ENCODE results near the gene LAPTM5. TPM values are rescaled to one million over a fixed set of nuclear protein-coding genes. Genes with fewer than 3 reads are reported as not detected.

LAPTM5 gene
- total RNA-seq, 2 experiments from 2014 or later: 174 to 214 TPM

DNA sequence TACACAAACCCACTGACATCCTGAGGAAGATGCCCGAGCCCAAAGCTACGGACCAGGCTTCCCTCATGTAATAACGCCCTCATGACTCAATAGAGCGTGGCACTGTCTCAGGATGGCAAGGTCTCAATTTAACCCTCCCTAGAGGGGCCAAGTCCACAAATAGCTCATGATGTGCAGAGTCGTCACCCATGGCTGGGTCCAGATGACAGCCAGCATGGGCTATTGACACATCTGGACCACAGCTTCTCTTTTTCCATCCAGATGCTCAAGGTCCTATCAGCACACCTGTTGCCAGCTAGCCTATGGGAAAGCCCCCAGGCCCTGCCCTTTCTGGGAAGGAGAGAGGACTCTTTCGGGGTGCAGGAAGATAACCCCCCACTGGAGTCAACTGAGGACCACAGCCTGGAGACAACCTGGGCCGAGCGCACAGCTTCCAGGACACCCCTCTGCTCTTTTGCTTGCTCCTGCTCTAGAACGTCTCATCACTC is 2.8 kb downstream of the LAPTM5 start:
- ChIA-PET CTCF (interaction anchor here (0.6 to 12.9 kb wide), 5 partner anchors 12 to 53 kb away, joined by 4 to 158 read pairs (median 13); no protein-coding TSS in a partner anchor), POLR2A (interaction anchor here (0.7 to 1.7 kb wide), 3 partner anchors 11 to 27 kb away, joined by 3 to 13 read pairs (median 8); no protein-coding TSS in a partner anchor)
- Mint-ChIP-seq H3K27ac (peak overlapping the region; percentile 88), H3K36me3 (ENCODE audit: low read depth) (peaks cover 31% of the 10 kb centered on the region), H3K9me3 (ENCODE audit: low read depth) (no peaks in the 10 kb centered on the region), H3K27me3 (no peaks in the 10 kb centered on the region), H3K4me1 (peaks cover 80% of the 10 kb centered on the region), H3K4me3 (peak overlapping the region; percentile 92)
- peak; percentile 66 for DNase-seq
- peak; percentile 25 for ATAC-seq
- intact Hi-C loops (cut with DNase I, micrococcal nuclease): loop anchor here (10.0 kb wide), 2 partner anchors 310 to 1180 kb away; partner anchors contain the start of genes PTP4A2 (in 1 of the 2) and PUM1 (in 1 of the 2)

GRCh38 chr1:30753660-30754123 is 3.9 kb downstream of the LAPTM5 start:
- Mint-ChIP-seq H3K4me3 (peak overlapping the region; percentile 92), H3K9me3 (ENCODE audit: low read depth) (no peaks in the 10 kb centered on the region), H3K27ac (peak overlapping the region; percentile 88), H3K4me1 (peaks cover 80% of the 10 kb centered on the region), H3K27me3 (no peaks in the 10 kb centered on the region), H3K36me3 (ENCODE audit: low read depth) (peaks cover 38% of the 10 kb centered on the region)
- no peak for ATAC-seq
- intact Hi-C loops (cut with DNase I, micrococcal nuclease): loop anchor here (10.0 kb wide), 2 partner anchors 311 to 1181 kb away; partner anchors contain the start of genes PTP4A2 (in 1 of the 2) and PUM1 (in 1 of the 2)
- POLR2A ChIA-PET: interaction anchor here (1.6 kb wide), 1 partner anchor 10 kb away, joined by 13 read pairs; no protein-coding TSS in a partner anchor
- no peak for DNase-seq
- CTCF ChIA-PET: interaction anchor here (1.2 to 12.9 kb wide), 4 partner anchors 11 to 34 kb away, joined by 4 to 158 read pairs (median 20); no protein-coding TSS in a partner anchor

- CTCF ChIA-PET: interaction anchor here (2.5 to 12.9 kb wide), 3 partner anchors 10 to 34 kb away, joined by 13 to 158 read pairs (median 27); no protein-coding TSS in a partner anchor
- Mint-ChIP-seq H3K4me3 (peak overlapping the region; percentile 92), H3K36me3 (ENCODE audit: low read depth) (peaks cover 39% of the 10 kb centered on the region), H3K27me3 (no peaks in the 10 kb centered on the region), H3K27ac (peak overlapping the region; percentile 99), H3K9me3 (ENCODE audit: low read depth) (no peaks in the 10 kb centered on the region), H3K4me1 (peaks cover 80% of the 10 kb centered on the region)
- intact Hi-C loops (cut with DNase I, micrococcal nuclease): loop anchor here (10.0 kb wide), 2 partner anchors 312 to 1182 kb away; partner anchors contain the start of genes PTP4A2 (in 1 of the 2) and PUM1 (in 1 of the 2)
- POLR2A ChIA-PET: interaction anchor here (0.7 to 1.6 kb wide), 2 partner anchors 9 to 1035 kb away, joined by 3 to 13 read pairs; no protein-coding TSS in a partner anchor
- no peak for DNase-seq
- ATAC-seq: no peak
Observed at GRCh38 chr1:30753118-30753517, 4.5 kb downstream of the LAPTM5 start.

DNA sequence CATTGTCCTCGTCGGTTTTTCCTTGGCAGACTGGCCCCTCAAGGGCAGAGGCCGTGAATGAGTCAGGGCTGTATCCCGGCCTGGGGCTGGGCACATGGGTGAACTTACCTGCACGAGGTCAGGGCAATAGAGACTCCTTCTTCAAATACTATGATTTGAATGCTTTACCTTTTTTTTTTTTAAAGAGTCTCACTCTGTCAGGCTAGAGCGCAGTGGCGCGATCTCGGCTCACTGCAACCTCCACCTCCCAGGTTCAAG is 5.0 kb downstream of the LAPTM5 start:
- intact Hi-C loops (cut with DNase I, micrococcal nuclease): loop anchor here (10.0 kb wide), 2 partner anchors 312 to 1182 kb away; partner anchors contain the start of genes PTP4A2 (in 1 of the 2) and PUM1 (in 1 of the 2)
- Mint-ChIP-seq H3K4me3 (peak overlapping the region; percentile 92), H3K36me3 (ENCODE audit: low read depth) (peaks cover 43% of the 10 kb centered on the region), H3K27me3 (no peaks in the 10 kb centered on the region), H3K9me3 (ENCODE audit: low read depth) (no peaks in the 10 kb centered on the region), H3K27ac (peak overlapping the region; percentile 99), H3K4me1 (peaks cover 82% of the 10 kb centered on the region)
- no peak for DNase-seq
- no peak for ATAC-seq
- CTCF ChIA-PET: interaction anchor here (1.4 to 12.9 kb wide), 3 partner anchors 9 to 28 kb away, joined by 4 to 158 read pairs (median 27); no protein-coding TSS in a partner anchor
- POLR2A ChIA-PET: interaction anchor here (0.7 kb wide), 1 partner anchor 1036 kb away, joined by 3 read pairs; no protein-coding TSS in a partner anchor

GRCh38 chr1:30751830-30752650 is 5.5 kb downstream of the LAPTM5 start:
- H3K27me3 Mint-ChIP-seq: no peaks in the 10 kb centered on the region
- H3K4me3 Mint-ChIP-seq: peak overlapping the region; percentile 92
- no peak for ATAC-seq
- peaks cover 87% of the 10 kb centered on the region for H3K4me1 Mint-ChIP-seq
- intact Hi-C loops (cut with DNase I, micrococcal nuclease): loop anchor here (10.0 kb wide), 2 partner anchors 313 to 1183 kb away; partner anchors contain the start of genes PTP4A2 (in 1 of the 2) and PUM1 (in 1 of the 2)
- no peak for DNase-seq
- ChIA-PET POLR2A (interaction anchor here (0.7 to 0.8 kb wide), 2 partner anchors 9 to 545 kb away, joined by 3 read pairs; partner anchors contain the start of genes SNRNP40 and ZCCHC17), CTCF (interaction anchor here (1.0 to 12.9 kb wide), 4 partner anchors 9 to 33 kb away, joined by 3 to 158 read pairs (median 4); no protein-coding TSS in a partner anchor)
- H3K36me3 Mint-ChIP-seq (ENCODE audit: low read depth): peaks cover 47% of the 10 kb centered on the region
- H3K9me3 Mint-ChIP-seq (ENCODE audit: low read depth): no peaks in the 10 kb centered on the region
- peak overlapping the region; percentile 99 for H3K27ac Mint-ChIP-seq

DNA sequence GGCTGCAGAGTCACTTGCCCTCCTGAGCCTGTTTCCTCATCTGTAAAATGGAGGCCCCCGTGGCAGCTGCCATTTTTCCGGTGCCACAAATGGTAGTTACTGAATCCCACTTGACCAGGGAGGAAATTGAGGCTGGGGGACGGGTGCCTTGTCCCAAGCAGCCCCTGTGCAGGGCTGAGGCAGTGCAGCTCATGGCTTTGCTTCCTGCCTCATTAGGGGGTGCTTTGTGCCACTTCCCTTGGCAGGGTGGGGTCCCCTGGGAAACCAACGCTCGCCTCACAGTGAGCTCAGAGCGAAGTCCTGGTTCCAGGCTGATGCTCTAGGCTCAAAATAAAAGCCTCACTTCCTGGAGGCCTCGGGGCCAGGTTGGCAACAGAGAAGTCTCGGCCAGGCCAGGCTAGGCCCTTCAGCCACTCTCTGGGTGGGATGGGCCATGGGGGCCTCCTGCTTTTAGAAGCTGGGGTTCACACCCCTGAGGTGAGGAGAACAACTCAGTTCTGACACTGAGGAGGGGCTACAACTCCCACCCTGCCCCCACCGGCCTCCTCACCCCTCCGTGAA is 6.8 kb downstream of the LAPTM5 start:
- DNase-seq (no peak), ATAC-seq (no peak)
- H3K9me3 Mint-ChIP-seq (ENCODE audit: low read depth): no peaks in the 10 kb centered on the region
- peaks cover 54% of the 10 kb centered on the region for H3K36me3 Mint-ChIP-seq (ENCODE audit: low read depth)
- peak overlapping the region; percentile 99 for H3K27ac Mint-ChIP-seq
- H3K4me1 Mint-ChIP-seq: peaks cover 96% of the 10 kb centered on the region
- H3K4me3 Mint-ChIP-seq: peak overlapping the region; percentile 71
- ChIA-PET POLR2A (interaction anchor here (0.8 kb wide), 1 partner anchor 10 kb away, joined by 3 read pairs; no protein-coding TSS in a partner anchor), CTCF (interaction anchor here (0.9 to 2.2 kb wide), 5 partner anchors 10 to 35 kb away, joined by 3 to 22 read pairs (median 4); no protein-coding TSS in a partner anchor)
- no peaks in the 10 kb centered on the region for H3K27me3 Mint-ChIP-seq
- intact Hi-C loops (cut with DNase I, micrococcal nuclease): loop anchor here (10.0 kb wide), 2 partner anchors 314 to 1184 kb away; partner anchors contain the start of genes PTP4A2 (in 1 of the 2) and PUM1 (in 1 of the 2)

DNA sequence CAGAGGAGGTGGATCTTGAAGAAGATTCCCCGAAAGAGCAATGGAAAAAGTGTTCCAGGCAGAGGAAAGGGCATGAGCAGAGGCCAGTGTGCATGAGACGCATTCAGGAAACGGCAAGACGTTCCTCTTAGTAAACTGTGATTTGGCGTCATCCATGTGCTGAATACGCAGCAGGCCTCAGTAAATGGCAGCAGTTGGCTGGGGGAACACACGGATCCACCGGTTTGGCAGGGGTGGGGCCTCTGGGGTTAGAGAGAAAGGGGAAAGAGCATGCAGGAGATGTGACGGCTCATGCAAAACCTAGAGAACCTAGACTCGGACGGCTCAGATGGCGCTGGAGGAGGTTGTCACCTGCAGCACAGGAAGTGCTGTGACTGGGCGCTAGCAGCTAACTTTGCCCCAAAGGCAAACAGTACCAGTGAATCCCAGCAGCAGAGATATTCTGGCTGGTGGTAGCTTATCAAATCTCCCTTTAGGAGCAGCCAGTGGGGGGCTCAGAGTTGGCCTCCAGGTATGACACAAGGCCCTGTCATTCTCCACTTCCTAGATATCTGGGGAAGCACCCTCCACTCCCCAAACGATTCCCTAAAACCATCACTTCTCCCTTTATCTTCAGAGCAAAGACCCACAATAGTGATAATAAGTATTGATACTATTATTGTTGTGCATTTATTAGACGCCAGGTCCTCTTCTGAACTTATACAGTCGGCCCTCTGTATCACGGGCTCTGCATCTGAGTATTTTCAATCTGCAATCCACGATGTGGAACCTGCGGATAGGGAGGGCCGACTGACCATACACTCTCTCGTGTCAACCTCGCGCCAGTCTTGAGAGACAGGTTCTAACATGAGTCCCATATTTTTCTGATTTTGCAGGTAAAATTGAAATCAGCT is 7.6 kb downstream of the LAPTM5 start:
- ChIA-PET CTCF (interaction anchor here (0.7 to 3.4 kb wide), 9 partner anchors 9 to 161 kb away, joined by 3 to 22 read pairs (median 4); partner anchors contain the start of gene LAPTM5), POLR2A (interaction anchor here (0.5 to 1.7 kb wide), 3 partner anchors 9 to 354 kb away, joined by 3 to 5 read pairs (median 4); no protein-coding TSS in a partner anchor)
- no peaks in the 10 kb centered on the region for H3K27me3 Mint-ChIP-seq
- peak overlapping the region; percentile 71 for H3K4me3 Mint-ChIP-seq
- DNase-seq (peak; percentile 85), ATAC-seq (peak; percentile 63)
- intact Hi-C loops (cut with DNase I, micrococcal nuclease): loop anchor here (1.0 to 10.0 kb wide), 9 partner anchors 7 to 1522 kb away; partner anchors contain the start of genes PUM1 (in 2 of the 2), LAPTM5 (in 1 of the 2) and PTP4A2 (in 1 of the 2)
- H3K36me3 Mint-ChIP-seq (ENCODE audit: low read depth): peaks cover 45% of the 10 kb centered on the region
- no peaks in the 10 kb centered on the region for H3K9me3 Mint-ChIP-seq (ENCODE audit: low read depth)
- peak overlapping the region; percentile 99 for H3K27ac Mint-ChIP-seq
- peaks cover 96% of the 10 kb centered on the region for H3K4me1 Mint-ChIP-seq

DNA sequence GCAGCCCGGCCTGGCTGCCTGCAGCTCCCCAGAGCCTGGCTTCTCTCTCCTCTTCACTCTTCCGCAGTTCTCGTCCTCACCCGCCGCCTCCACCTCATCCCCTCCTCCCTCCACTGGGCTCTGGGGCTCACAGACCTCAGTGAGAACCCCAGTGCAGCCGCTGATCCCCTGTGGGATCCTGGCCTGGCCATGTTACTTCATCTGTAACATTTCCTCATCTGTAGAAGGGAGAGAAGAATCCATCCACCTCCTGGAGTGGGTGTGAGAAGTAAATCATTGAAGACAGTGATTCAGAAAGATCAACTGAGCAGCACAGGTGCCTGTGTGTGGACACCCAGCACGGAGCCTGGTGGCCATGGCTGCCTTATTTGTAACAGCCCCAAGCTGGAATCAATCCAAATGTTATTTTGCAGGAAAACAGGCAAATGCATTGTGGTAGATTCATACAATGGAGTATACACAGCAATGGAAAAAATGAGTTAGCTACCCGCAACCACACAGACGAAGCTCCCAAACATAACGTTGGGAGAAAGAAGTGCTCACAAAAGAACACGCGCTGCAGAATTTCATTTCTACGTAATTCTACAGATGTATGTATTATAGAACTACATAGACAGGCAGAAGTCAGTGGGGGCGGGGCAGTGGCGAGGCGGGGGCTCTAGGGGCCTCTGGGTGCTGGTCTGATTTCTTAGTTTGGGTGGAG is 8.7 kb downstream of the LAPTM5 start:
- no peaks in the 10 kb centered on the region for H3K9me3 Mint-ChIP-seq (ENCODE audit: low read depth)
- intact Hi-C loops (cut with DNase I, micrococcal nuclease): loop anchor here (1.0 to 5.0 kb wide), 7 partner anchors 8 to 1523 kb away; partner anchors contain the start of genes LAPTM5 (in 1 of the 2) and PUM1 (in 1 of the 2)
- ChIA-PET CTCF (interaction anchor here (0.6 to 3.4 kb wide), 8 partner anchors 10 to 162 kb away, joined by 3 to 20 read pairs (median 4); partner anchors contain the start of gene LAPTM5), POLR2A (interaction anchor here (1.7 kb wide), 1 partner anchor 10 kb away, joined by 5 read pairs; no protein-coding TSS in a partner anchor)
- peak overlapping the region; percentile 99 for H3K27ac Mint-ChIP-seq
- DNase-seq (peak; percentile 71), ATAC-seq (peak; percentile 29)
- peaks cover 41% of the 10 kb centered on the region for H3K36me3 Mint-ChIP-seq (ENCODE audit: low read depth)
- no peaks in the 10 kb centered on the region for H3K27me3 Mint-ChIP-seq
- H3K4me1 Mint-ChIP-seq: peaks cover 98% of the 10 kb centered on the region
- peak overlapping the region; percentile 71 for H3K4me3 Mint-ChIP-seq

- H3K9me3 Mint-ChIP-seq (ENCODE audit: low read depth): no peaks in the 10 kb centered on the region
- intact Hi-C loops (cut with DNase I, micrococcal nuclease): loop anchor here (2.0 to 5.0 kb wide), 5 partner anchors 29 to 1524 kb away; partner anchors contain the start of gene PUM1 (in 1 of the 2)
- DNase-seq (no peak), ATAC-seq (no peak)
- H3K4me1 Mint-ChIP-seq: peaks cover 98% of the 10 kb centered on the region
- H3K36me3 Mint-ChIP-seq (ENCODE audit: low read depth): peaks cover 37% of the 10 kb centered on the region
- ChIA-PET CTCF (interaction anchor here (0.7 to 3.4 kb wide), 5 partner anchors 8 to 34 kb away, joined by 3 to 20 read pairs (median 4); partner anchors contain the start of gene LAPTM5), POLR2A (no interaction called here)
- peak overlapping the region; percentile 71 for H3K4me3 Mint-ChIP-seq
- no peaks in the 10 kb centered on the region for H3K27me3 Mint-ChIP-seq
- H3K27ac Mint-ChIP-seq: peak overlapping the region; percentile 99
Observed at GRCh38 chr1:30748098-30748698, 9.4 kb downstream of the LAPTM5 start.

Data from activated CD4-positive, alpha-beta T cell treated with anti-CD3 and anti-CD28 coated beads for 36 hours (primary cell).